NCI-H345 (cell line): ENCODE data around the gene ITM2B.
A peak's percentile ranks its signal among the peaks of the same experiment; 100 is the strongest.

Experiments used
- DNase-seq: peaks from one replicate; lab custom pipeline; 2025; lab: John Stamatoyannopoulos, UW

The ITM2B gene

GRCh38 chr13:48260970-48261369 lies 28.0 kb downstream of the ITM2B start:
- DNase-seq, result no peak

GRCh38 chr13:48263196-48263595 lies 30.2 kb downstream of the ITM2B start:
- DNase-seq, result no peak

GRCh38 chr13:48264058-48264457 lies 31.1 kb downstream of the ITM2B start:
- no peak for DNase-seq

- no peak for DNase-seq
Observed at GRCh38 chr13:48265217-48265815, 32.3 kb downstream of the ITM2B start.

- no peak for DNase-seq
Observed at GRCh38 chr13:48266150-48266549, 33.1 kb downstream of the ITM2B start.

- no peak for DNase-seq
Observed at GRCh38 chr13:48266701-48267639, 34.0 kb downstream of the ITM2B start.

- DNase-seq, result no peak
Observed at GRCh38 chr13:48268019-48268418, 35.0 kb downstream of the ITM2B start.

GRCh38 chr13:48273346-48273745 lies 40.3 kb downstream of the ITM2B start:
- DNase-seq, result no peak

- no peak for DNase-seq
Observed at GRCh38 chr13:48275507-48275906, 42.5 kb downstream of the ITM2B start.

GRCh38 chr13:48278806-48279205 lies 45.8 kb downstream of the ITM2B start:
- DNase-seq, result no peak

GRCh38 chr13:48281556-48281955 lies 48.5 kb downstream of the ITM2B start:
- no peak for DNase-seq

GRCh38 chr13:48291730-48292129 lies 58.7 kb downstream of the ITM2B start:
- no peak for DNase-seq

GRCh38 chr13:48292650-48293049 lies 59.6 kb downstream of the ITM2B start:
- no peak for DNase-seq

- DNase-seq, result no peak
Observed at GRCh38 chr13:48294653-48295052, 61.6 kb downstream of the ITM2B start.

GRCh38 chr13:48295271-48295670 lies 62.3 kb downstream of the ITM2B start:
- no peak for DNase-seq

- no peak for DNase-seq
Observed at GRCh38 chr13:48296528-48296927, 63.5 kb downstream of the ITM2B start.

GRCh38 chr13:48297131-48297786 lies 64.3 kb downstream of the ITM2B start:
- no peak for DNase-seq

- no peak for DNase-seq
Observed at GRCh38 chr13:48299591-48299990, 66.6 kb downstream of the ITM2B start.

- DNase-seq, result peak; percentile 19
Observed at GRCh38 chr13:48302871-48303358, 69.9 kb downstream of the ITM2B start.

GRCh38 chr13:48303359-48304142 lies 70.5 kb downstream of the ITM2B start, which contains the start of gene RB1:
Gene RB1, plus strand, starts transcription at chr13:48303751. Its CDS starts 162 bp downstream, at chr13:48303913.
- DNase-seq, result peak; percentile 87

GRCh38 chr13:48304143-48304876 lies 71.3 kb downstream of the ITM2B start:
- DNase-seq, result peak; percentile 28
